HG02571 (cell line): ENCODE data around the gene GPR75.

ENCODE experiments used
- ATAC-seq: cut with Tn5 transposase; IDR thresholded peaks from one replicate; pipeline ENCODE4 v1.9.1; 2021; ENCODE audit warnings: mild to moderate bottlenecking, moderate library complexity; ENCODE audit not compliant: unreplicated experiment

GPR75 gene

DNA sequence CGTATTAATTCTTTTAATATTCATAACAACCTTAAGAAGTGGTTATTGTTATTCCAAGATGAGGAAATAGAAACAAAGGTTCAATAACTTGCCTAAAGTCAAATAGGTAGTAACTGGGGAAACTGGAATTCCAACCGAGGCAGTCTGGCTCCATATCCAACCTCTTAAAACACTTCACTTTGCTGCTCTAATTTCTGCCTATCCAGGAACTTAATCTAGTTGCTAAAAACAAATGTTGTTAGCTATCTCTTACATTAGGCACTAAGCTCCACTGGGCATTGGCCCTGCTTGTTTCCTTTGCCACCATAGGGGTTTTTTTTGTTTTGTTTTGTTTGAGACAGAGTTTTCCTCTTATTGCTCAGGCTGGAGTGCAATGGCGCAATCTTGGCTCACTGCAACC, 48.2 kb downstream of the GPR75 start:
- ATAC-seq: no peak
